BLaER1 treated with 17β-estradiol and CSF1 and Interleukin-3, amounts not matched to agents 10 nM and 100 nM (cell line): ENCODE results near the gene KIF5A.
"Not testable (repeated sequence)": the region's sequence is repeated elsewhere in the genome, so short reads cannot be mapped to it uniquely, and the experiment has no call there.

Experiments
- H3K27ac ChIP-seq, 11 experiments: shearing (Covaris generic); formaldehyde crosslinking; 2 replicates each; pipeline ENCODE4 v1.8.1; 2022
- H3K27me3 ChIP-seq, 11 experiments: shearing (Covaris generic); formaldehyde crosslinking; 2 replicates each; pipeline ENCODE4 v1.8.1; 2022
- H3K36me3 ChIP-seq, 11 experiments: shearing (Covaris generic); formaldehyde crosslinking; 2 replicates each; pipeline ENCODE4 v1.8.1; 2022
- H3K4me1 ChIP-seq, 10 experiments: shearing (Covaris generic); formaldehyde crosslinking; 2 replicates each; pipeline ENCODE4 v1.8.1; 2022
- H3K4me2 ChIP-seq, 11 experiments: shearing (Covaris generic); formaldehyde crosslinking; 2 replicates each; pipeline ENCODE4 v1.8.1; 2022
- H3K4me3 ChIP-seq, 10 experiments: shearing (Covaris generic); formaldehyde crosslinking; 2 replicates each; pipeline ENCODE4 v1.8.1; 2022
- H3K9ac ChIP-seq, 11 experiments: shearing (Covaris generic); formaldehyde crosslinking; 2 replicates each; pipeline ENCODE4 v1.8.1; 2022
- H3K9me3 ChIP-seq, 11 experiments: shearing (Covaris generic); formaldehyde crosslinking; replicated peaks in 1 of 11; 2 replicates each; pipeline ENCODE4 v1.8.1; 2022
- H4K20me1 ChIP-seq, 11 experiments: shearing (Covaris generic); formaldehyde crosslinking; 2 replicates each; pipeline ENCODE4 v1.8.1; 2022
- Cebpa-rat ChIP-seq, 11 experiments: shearing (Covaris generic); IDR thresholded peaks; 2 replicates each; pipeline ENCODE4 v1.8.1; 2022

Gene KIF5A

DNA sequence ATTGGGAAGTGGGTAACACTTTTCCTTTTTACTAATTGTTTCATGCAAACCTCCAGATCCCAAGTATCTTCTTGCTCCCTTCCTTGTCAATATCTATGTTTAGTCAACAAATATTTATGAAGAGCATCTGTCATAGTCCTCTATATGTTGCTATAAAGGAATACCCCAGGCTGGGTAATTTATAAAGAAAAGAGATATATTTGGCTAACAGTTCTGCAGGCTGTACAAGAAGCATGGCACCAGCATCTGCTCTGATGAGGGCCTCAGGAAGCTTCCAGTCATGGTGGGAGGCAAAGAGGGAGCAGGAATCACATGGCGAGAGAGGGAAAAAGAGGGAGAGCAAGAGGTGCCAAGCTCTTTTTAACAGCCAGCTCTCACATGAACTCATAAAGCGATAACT lies 4.6 kb downstream of the KIF5A start:
- Histone ChIP-seq H3K27ac (no peak overlapping the region), H3K4me3 (no peak overlapping the region), H3K4me2 (no peak overlapping the region; a peak in 1 of 22 replicates), H4K20me1 (no peaks in the 10 kb centered on the region), H3K9me3 (no peaks in the 10 kb centered on the region), H3K9ac (no peak overlapping the region), H3K27me3 (peaks cover 22 to 36% (median 26%) of the 10 kb centered on the region in 11 experiments), H3K36me3 (no peaks in the 10 kb centered on the region), H3K4me1 (peaks cover 0 to 17% (median 15%) of the 10 kb centered on the region in 10 experiments; a peak in 16 of 20 replicates)
- TF ChIP-seq Cebpa-rat (IDR thresholded peaks at IDR 0.05) = no peak

DNA sequence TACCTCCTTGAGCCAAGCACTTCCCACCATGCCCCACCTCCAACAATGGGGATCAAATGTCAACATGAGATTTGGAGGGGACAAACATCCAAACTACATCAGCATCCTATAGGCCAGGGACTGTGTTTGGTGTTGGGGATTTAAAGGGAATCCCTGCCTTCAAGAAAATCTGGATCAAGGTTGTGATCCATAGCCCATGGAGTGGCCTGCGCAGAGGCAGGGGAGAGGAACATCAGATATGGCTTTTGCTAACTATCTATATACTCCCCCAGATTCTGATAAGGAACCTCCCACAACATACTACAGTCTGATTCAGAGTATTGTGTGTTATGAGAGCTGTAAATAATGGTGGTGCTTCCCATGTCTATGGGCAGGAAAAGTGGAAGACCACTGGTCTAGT lies 5.1 kb downstream of the KIF5A start:
- Histone ChIP-seq H3K4me2 (no peak overlapping the region), H3K4me3 (no peak overlapping the region), H3K4me1 (peaks cover 0 to 17% (median 15%) of the 10 kb centered on the region in 10 experiments; a peak in 16 of 20 replicates), H3K9me3 (no peaks in the 10 kb centered on the region), H3K36me3 (no peaks in the 10 kb centered on the region), H3K27me3 (peaks cover 18 to 31% (median 21%) of the 10 kb centered on the region in 11 experiments), H4K20me1 (no peaks in the 10 kb centered on the region), H3K9ac (no peak overlapping the region), H3K27ac (no peak overlapping the region)
- TF ChIP-seq Cebpa-rat (IDR thresholded peaks at IDR 0.05) = no peak

DNA sequence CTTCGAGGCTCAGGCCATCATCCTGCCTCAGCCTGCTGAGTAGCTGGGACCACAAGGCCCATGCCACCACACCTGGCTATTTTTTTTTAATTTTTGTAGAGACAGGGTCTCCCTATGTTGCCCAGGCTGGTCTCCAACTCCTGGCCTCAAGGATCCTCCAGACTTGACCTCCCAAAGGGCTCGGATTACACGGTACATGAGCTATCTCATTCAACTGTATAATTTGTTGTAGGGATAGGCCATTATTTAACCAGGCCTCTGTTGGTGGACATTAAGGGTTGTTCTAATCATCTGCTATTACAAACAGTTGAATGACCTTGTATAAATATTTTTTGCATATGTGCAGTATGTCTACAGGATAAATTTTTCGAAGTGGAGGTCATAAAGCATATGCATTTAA lies 9.0 kb downstream of the KIF5A start:
- Histone ChIP-seq H3K4me2 (no peak overlapping the region), H3K27me3 (no peaks in the 10 kb centered on the region), H3K36me3 (no peaks in the 10 kb centered on the region), H3K4me3 (no peak overlapping the region), H3K27ac (no peak overlapping the region), H3K9ac (no peak overlapping the region), H3K4me1 (peaks cover 0 to 5% (median 3%) of the 10 kb centered on the region in 10 experiments; a peak in 11 of 20 replicates), H4K20me1 (no peaks in the 10 kb centered on the region), H3K9me3 (no peaks in the 10 kb centered on the region)
- TF ChIP-seq Cebpa-rat (IDR thresholded peaks at IDR 0.05) = no peak

DNA sequence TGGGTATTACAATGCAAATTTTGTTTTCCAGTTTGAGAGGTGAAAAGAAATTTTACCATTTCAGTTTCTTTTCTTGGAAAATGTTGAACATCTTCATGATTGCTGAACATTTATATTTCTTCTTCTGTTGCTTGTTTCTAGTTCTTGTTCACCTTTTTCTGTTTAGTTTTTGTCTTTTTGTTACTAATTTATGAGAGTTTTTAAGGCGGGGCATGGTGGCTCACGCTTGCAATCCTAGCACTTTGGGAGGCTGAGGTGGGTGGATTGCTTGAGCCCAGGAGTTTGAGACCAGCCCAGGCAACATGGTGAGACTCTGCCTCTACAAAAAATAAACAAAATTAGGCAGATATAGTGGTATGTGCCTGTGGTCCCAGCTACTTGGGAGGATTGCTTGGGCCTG lies 10.7 kb downstream of the KIF5A start:
- Histone ChIP-seq H3K9me3 (no peaks in the 10 kb centered on the region), H3K4me2 (no peak overlapping the region), H3K36me3 (no peaks in the 10 kb centered on the region), H3K27ac (no peak overlapping the region), H3K4me1 (peaks cover 0 to 5% (median 0%) of the 10 kb centered on the region in 10 experiments; a peak in 1 of 20 replicates), H4K20me1 (no peaks in the 10 kb centered on the region), H3K9ac (no peak overlapping the region), H3K27me3 (no peaks in the 10 kb centered on the region), H3K4me3 (no peak overlapping the region)
- TF ChIP-seq Cebpa-rat (IDR thresholded peaks at IDR 0.05) = no peak

DNA sequence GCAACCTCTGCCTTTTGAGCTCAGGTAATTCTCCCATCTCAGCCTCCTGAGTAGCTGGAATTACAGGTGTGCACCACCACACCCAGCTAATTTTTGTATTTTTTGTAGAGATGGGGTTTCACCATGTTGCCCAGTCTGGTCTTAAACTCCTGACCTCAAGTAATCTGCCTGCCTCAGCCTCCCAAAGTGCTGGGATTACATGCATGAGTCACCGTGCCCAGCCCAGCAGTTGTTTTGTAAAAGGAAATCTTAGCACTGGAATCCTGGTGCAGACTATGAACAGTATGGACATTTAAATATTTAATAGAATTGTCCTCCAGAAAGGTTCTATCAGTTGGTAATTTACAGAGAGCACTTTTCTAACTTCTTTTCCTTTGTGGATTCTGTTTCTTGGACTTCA lies 11.3 kb downstream of the KIF5A start:
- H4K20me1 ChIP-seq, H3K9me3 ChIP-seq, H3K36me3 ChIP-seq, H3K27me3 ChIP-seq, H3K27ac ChIP-seq, H3K4me1 ChIP-seq, H3K4me2 ChIP-seq, H3K4me3 ChIP-seq, H3K9ac ChIP-seq: not testable (repeated sequence)

DNA sequence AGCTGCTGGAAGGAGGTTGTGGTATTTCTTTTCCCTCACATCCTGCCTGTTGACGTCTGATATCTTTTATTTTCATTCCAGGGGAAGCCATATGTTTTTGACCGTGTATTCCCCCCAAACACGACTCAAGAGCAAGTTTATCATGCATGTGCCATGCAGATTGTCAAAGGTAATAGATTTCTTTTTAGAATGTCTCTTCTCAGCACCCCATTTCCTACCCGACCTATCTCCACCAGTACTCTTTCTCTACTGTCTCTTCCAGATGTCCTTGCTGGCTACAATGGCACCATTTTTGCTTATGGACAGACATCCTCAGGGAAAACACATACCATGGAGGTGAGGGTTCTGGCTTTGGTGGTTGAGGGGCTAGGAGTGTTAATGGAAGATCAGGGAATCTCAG lies 13.5 kb downstream of the KIF5A start:
- Histone ChIP-seq H3K36me3 (no peaks in the 10 kb centered on the region), H3K4me1 (peaks cover 0 to 5% (median 0%) of the 10 kb centered on the region in 10 experiments; a peak in 1 of 20 replicates), H3K4me3 (no peak overlapping the region), H4K20me1 (no peaks in the 10 kb centered on the region), H3K27me3 (no peaks in the 10 kb centered on the region), H3K9ac (no peak overlapping the region), H3K9me3 (no peaks in the 10 kb centered on the region), H3K27ac (no peak overlapping the region), H3K4me2 (no peak overlapping the region)
- TF ChIP-seq Cebpa-rat (IDR thresholded peaks at IDR 0.05) = no peak

DNA sequence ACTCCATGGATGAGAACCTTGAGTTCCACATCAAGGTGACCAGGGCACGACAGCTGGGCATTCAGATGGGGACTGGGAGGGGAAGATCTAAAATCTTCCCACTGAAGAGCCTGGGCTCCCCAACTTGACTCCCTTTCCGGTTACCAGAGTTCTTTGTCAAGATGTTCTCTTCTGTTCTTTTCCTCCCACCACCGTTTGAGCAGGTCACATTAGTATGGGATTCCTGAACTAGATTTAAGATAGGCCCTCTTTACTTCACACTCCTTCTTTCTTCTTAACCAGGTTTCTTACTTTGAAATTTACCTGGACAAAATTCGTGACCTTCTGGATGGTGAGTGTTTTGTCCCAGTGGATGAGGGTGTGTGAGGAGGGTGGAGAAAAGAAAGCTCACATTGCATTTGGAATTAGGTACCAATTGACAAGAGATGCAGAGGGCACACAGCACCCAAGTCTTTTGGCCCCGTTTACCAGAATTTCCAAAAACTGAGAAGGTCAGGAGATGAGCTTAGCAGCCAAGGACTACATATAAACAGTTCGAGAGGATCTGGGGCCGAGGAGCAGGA lies 14.4 kb downstream of the KIF5A start:
- Histone ChIP-seq H3K4me1 (peaks cover 0 to 5% (median 0%) of the 10 kb centered on the region in 10 experiments; a peak in 1 of 20 replicates), H3K9ac (no peak overlapping the region), H3K9me3 (no peaks in the 10 kb centered on the region), H3K4me2 (no peak overlapping the region), H4K20me1 (no peaks in the 10 kb centered on the region), H3K27ac (no peak overlapping the region), H3K4me3 (no peak overlapping the region), H3K27me3 (no peaks in the 10 kb centered on the region), H3K36me3 (no peaks in the 10 kb centered on the region)
- no peak for TF ChIP-seq Cebpa-rat (IDR thresholded peaks at IDR 0.05)

DNA sequence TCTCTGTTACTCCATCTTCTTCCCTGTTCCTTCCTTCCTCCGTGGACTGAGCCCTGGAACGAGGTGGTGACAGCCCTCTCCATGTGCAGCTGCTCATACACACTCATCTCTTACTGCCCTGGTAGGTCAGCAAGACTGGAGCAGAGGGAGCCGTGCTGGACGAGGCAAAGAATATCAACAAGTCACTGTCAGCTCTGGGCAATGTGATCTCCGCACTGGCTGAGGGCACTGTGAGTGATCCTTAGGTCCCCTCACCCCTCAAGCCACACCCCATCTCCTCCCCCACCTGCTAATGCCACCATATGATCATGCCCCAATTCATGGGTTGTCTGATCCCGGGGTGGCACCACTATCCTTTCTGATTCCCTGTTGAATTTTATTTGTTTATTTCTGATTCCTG lies 19.0 kb downstream of the KIF5A start:
- Histone ChIP-seq H3K9me3 (no peaks in the 10 kb centered on the region), H3K36me3 (no peaks in the 10 kb centered on the region), H4K20me1 (no peaks in the 10 kb centered on the region), H3K27me3 (no peaks in the 10 kb centered on the region), H3K4me2 (no peak overlapping the region), H3K27ac (no peak overlapping the region), H3K4me1 (no peaks in the 10 kb centered on the region), H3K4me3 (no peak overlapping the region), H3K9ac (no peak overlapping the region)
- TF ChIP-seq Cebpa-rat (IDR thresholded peaks at IDR 0.05) = no peak

DNA sequence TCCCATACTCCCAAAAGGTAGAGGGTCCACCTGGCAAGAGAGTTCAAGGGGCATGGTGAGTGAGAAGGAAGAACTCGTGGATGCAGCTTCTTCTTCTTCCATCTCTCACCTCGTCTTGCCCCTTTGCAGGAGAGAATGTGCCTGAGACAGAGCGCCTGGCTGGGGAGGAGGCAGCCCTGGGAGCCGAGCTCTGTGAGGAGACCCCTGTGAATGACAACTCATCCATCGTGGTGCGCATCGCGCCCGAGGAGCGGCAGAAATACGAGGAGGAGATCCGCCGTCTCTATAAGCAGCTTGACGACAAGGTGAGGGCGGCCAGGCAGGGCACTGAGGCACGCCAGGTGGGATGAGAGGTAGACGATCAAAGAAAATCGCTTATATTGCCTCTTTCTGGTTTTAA lies 20.0 kb downstream of the KIF5A start:
- Histone ChIP-seq H3K9me3 (no peaks in the 10 kb centered on the region), H3K36me3 (no peaks in the 10 kb centered on the region), H3K4me2 (no peak overlapping the region), H3K4me3 (no peak overlapping the region), H3K27ac (no peak overlapping the region), H3K27me3 (no peaks in the 10 kb centered on the region), H3K9ac (no peak overlapping the region), H4K20me1 (no peaks in the 10 kb centered on the region), H3K4me1 (no peaks in the 10 kb centered on the region)
- no peak for TF ChIP-seq Cebpa-rat (IDR thresholded peaks at IDR 0.05)

DNA sequence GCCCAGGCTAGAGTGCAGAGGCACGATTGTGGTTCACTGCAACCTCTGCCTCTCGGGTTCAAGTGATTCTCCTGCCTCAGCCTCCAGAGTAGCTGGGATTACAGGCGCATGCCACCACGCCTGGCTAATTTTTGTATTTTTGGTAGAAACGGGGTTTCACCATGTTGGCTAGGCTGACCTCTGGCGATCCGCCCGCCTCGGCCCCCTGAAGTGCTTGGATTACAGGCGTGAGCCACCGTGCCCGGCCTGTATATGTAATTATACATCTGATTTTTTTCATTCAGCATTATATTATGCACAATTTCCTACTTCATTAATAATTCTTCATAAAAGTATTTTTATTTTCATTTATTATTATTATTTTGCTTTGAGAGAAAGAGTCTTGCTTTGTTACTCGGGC lies 20.6 kb downstream of the KIF5A start:
- H4K20me1 ChIP-seq, H3K9ac ChIP-seq, H3K27me3 ChIP-seq, H3K4me2 ChIP-seq, H3K4me1 ChIP-seq, H3K27ac ChIP-seq, H3K36me3 ChIP-seq, H3K9me3 ChIP-seq, H3K4me3 ChIP-seq: not testable (repeated sequence)
